Peyer's patch (tissue), 4 donors: ENCODE results near the gene CD81. TPM values are rescaled to one million over a fixed set of nuclear protein-coding genes. Genes with fewer than 3 reads are reported as not detected.

ENCODE experiments used
- DNase-seq, 3 donors: peaks; one replicate each; pipeline ENCODE4 v3.0.0-alpha.2; 2017 to 2019
- H3K27ac ChIP-seq, 4 donors: fragments of 200-600 bp; sonication (generic); one replicate each; pipeline ENCODE4 v1.5.1; 2016 to 2019
- H3K27me3 ChIP-seq, 2 donors: fragments of 200-600 bp; sonication (generic); one replicate each; pipeline ENCODE4 v1.5.1; 2019
- H3K36me3 ChIP-seq, 3 donors: fragments of 200-600 bp; sonication (generic); one replicate each; pipeline ENCODE4 v1.5.1; 2016 to 2019
- H3K4me1 ChIP-seq, 4 donors: fragments of 200-600 bp; sonication (generic); one replicate each; pipeline ENCODE4 v1.5.1; 2016 to 2019
- H3K4me3 ChIP-seq, 4 donors: fragments of 200-600 bp; sonication (generic); 1 replicate in 3 of 4; 2 replicates in 1 of 4; pipeline ENCODE4 v1.5.1; 2016 to 2019; ENCODE audit warnings: mild to moderate bottlenecking in 1 of 4
- H3K9me3 ChIP-seq, 4 donors: fragments of 200-600 bp; sonication (generic); one replicate each; pipeline ENCODE4 v1.5.1; 2016 to 2019; ENCODE audit warnings: mild to moderate bottlenecking in 1 of 4
- CTCF ChIP-seq, 6 experiments: fragments of 450-650 bp in 4 of 6; fragments of 200-600 bp in 2 of 6; sonication (generic) in 1 of 6; IDR thresholded peaks; one replicate each; pipeline ENCODE4 v1.5.1; 2017 to 2019; ENCODE audit warnings: antibody characterized with exemption in 6 of 6, mild to moderate bottlenecking in 3 of 6, moderate library complexity in 1 of 6
- POLR2A ChIP-seq, 2 donors: fragments of 450-650 bp; IDR thresholded peaks; one replicate each; pipeline ENCODE4 v1.5.1; 2017; ENCODE audit warnings: antibody characterized with exemption in 2 of 2, mild to moderate bottlenecking in 2 of 2, moderate library complexity in 2 of 2
- total RNA-seq, 4 donors: library from RNA; depleted of rRNA; stranded (reverse); fragments of >200 nt; gene quantifications; one replicate each; pipeline ENCODE4 v1.1.0, GENCODE V29; 2016

The CD81 gene
- total RNA-seq, 4 donors from 2014 or later = 49.2 to 124 (median 100) TPM

DNA sequence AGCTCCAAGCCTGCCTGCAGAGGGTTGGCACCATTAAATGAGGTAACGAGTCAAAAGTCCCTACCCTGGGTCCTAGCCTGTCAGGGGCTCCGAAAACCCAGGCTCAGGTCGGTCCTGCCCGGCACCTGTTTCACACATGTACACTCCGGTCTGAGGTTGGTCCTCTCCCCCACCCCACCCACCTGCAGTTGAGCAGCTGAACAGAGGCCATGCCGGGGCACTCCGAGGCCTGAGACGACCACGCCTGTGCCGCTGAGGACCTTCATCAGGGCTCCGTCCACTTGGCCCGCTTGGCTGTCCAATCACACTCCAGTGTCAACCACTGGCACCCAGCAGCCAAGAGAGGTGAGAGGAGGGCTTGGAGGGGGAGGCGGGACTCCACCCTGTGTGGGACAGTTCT lies 25.0 kb downstream of the CD81 start:
- TF ChIP-seq CTCF (IDR thresholded peaks at IDR 0.05) = no peak
- no peak for TF ChIP-seq POLR2A (IDR thresholded peaks at IDR 0.05)
- no peak overlapping the region for H3K27ac ChIP-seq
- peaks cover 0 to 26% (median 0%) of the 10 kb centered on the region in 3 donors for H3K36me3 ChIP-seq

GRCh38 chr11:2402890-2403645 lies 26.0 kb downstream of the CD81 start:
- H3K27me3 ChIP-seq = no peaks in the 10 kb centered on the region
- no peak overlapping the region for H3K27ac ChIP-seq
- peaks cover 0 to 24% (median 10%) of the 10 kb centered on the region in 4 donors for H3K4me1 ChIP-seq
- H3K9me3 ChIP-seq = no peaks in the 10 kb centered on the region
- H3K4me3 ChIP-seq = no peak overlapping the region
- no peak for DNase-seq
- TF ChIP-seq CTCF (IDR thresholded peaks at IDR 0.05) = no peak
- no peak for TF ChIP-seq POLR2A (IDR thresholded peaks at IDR 0.05)
- H3K36me3 ChIP-seq = peaks cover 0 to 23% (median 0%) of the 10 kb centered on the region in 3 donors

More for the DNA sequence above, 25.0 kb downstream of the CD81 start:
- H3K9me3 ChIP-seq = no peaks in the 10 kb centered on the region
- H3K4me1 ChIP-seq = peaks cover 0 to 24% (median 10%) of the 10 kb centered on the region in 4 donors
- no peaks in the 10 kb centered on the region for H3K27me3 ChIP-seq
- no peak for DNase-seq
- H3K4me3 ChIP-seq = peak overlapping the region in 3 of 4 donors; percentile 96 to 99 (median 97)

- no peaks in the 10 kb centered on the region for H3K9me3 ChIP-seq
- H3K4me3 ChIP-seq = no peak overlapping the region
- H3K36me3 ChIP-seq = peaks cover 0 to 23% (median 0%) of the 10 kb centered on the region in 3 donors
- no peak overlapping the region for H3K27ac ChIP-seq
- H3K27me3 ChIP-seq = no peaks in the 10 kb centered on the region
- TF ChIP-seq POLR2A (IDR thresholded peaks at IDR 0.05) (no peak), CTCF (IDR thresholded peaks at IDR 0.05) (no peak)
- H3K4me1 ChIP-seq = peaks cover 0 to 16% (median 8%) of the 10 kb centered on the region in 4 donors
- no peak for DNase-seq
Observed at GRCh38 chr11:2404735-2405196, 27.7 kb downstream of the CD81 start.

DNA sequence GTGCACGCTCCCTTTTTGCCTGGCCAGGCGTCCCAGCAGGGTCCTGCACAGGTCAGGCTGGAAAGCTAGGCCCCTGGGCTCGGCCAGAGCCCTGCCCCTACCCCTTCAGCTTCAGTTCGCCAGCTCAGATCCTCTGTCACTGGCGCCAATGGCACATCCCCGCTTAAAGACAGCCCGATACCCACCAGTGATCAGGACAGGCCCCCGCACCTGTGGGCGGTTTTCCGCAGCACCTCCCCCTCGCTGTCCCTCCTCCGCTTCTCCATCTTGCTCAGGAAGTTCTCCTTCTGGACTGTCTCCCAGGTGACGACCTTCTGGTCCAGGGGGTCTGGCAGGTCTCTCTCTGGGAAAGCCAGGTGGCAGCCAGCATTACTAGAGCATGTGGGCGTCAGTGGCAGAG lies 29.3 kb downstream of the CD81 start:
- Histone ChIP-seq H3K9me3 (no peaks in the 10 kb centered on the region), H3K4me3 (no peak overlapping the region), H3K36me3 (peaks cover 0 to 23% (median 0%) of the 10 kb centered on the region in 3 donors), H3K4me1 (peaks cover 0 to 10% (median 6%) of the 10 kb centered on the region in 4 donors), H3K27ac (no peak overlapping the region), H3K27me3 (no peaks in the 10 kb centered on the region)
- no peak for TF ChIP-seq POLR2A (IDR thresholded peaks at IDR 0.05)
- no peak for TF ChIP-seq CTCF (IDR thresholded peaks at IDR 0.05)
- no peak for DNase-seq

DNA sequence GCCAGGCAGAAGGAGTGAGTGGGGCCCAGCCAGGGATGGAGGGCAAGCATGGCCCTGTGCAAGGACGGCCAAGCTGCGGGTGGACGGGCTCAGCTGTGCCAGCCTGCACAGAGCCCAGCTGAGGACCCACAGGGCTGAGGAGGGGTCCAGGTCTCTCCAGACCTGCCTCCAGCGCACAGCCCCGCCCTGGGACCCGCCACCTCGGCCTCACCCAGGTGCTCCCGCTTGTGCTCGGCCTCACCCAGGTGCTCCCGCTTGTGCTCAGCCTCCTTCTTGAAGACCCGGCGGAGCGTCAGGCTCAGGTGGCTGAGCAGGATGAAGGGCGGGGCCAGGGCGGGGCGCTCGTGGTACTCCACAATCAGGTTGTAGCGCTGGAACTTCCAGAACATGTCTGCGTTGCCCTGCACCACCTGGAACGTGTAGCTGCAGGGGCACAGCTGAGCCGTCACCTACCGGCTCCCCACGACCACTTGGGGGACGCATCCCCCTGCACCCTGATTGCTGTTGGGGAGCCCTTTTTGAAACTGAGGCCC lies 29.8 kb downstream of the CD81 start:
- no peak for TF ChIP-seq POLR2A (IDR thresholded peaks at IDR 0.05)
- TF ChIP-seq CTCF (IDR thresholded peaks at IDR 0.05) = no peak
- Histone ChIP-seq H3K9me3 (no peaks in the 10 kb centered on the region), H3K27me3 (no peaks in the 10 kb centered on the region), H3K27ac (no peak overlapping the region), H3K36me3 (peaks cover 0 to 23% (median 0%) of the 10 kb centered on the region in 3 donors), H3K4me3 (no peak overlapping the region), H3K4me1 (peaks cover 0 to 5% (median 2%) of the 10 kb centered on the region in 4 donors)
- no peak for DNase-seq
